Heart right ventricle (tissue), 16 donors: Measurements from ENCODE around the gene CHD2. TPM values are rescaled to one million over a fixed set of nuclear protein-coding genes. Genes with fewer than 3 reads are reported as not detected.
"Not testable (repeated sequence)": the region's sequence is repeated elsewhere in the genome, so short reads cannot be mapped to it uniquely, and the experiment has no call there.

Experiments
- ATAC-seq, 8 donors: fragments of 200-7000 bp; cut with Tn5 transposase; one replicate each; pipeline ENCODE4 v1.9.1; 2020; ENCODE audit warnings: mild to moderate bottlenecking in 8 of 8, moderate library complexity in 8 of 8, moderate number of reproducible peaks in 1 of 8
- DNase-seq, 2 donors: peaks; one replicate each; pipeline ENCODE4 v3.0.0-alpha.2; 2020
- H3K27ac ChIP-seq, 10 donors: fragments of 200-600 bp; sonication (generic) in 2 of 10; one replicate each; pipeline versions ENCODE4 v1.5.0 to v1.8.0; 2020 to 2022; ENCODE audit warnings: mild to moderate bottlenecking in 3 of 10
- H3K27me3 ChIP-seq, 7 donors: fragments of 200-600 bp; one replicate each; pipeline ENCODE4 v1.8.0; 2021 to 2022; ENCODE audit warnings: mild to moderate bottlenecking in 2 of 7
- H3K36me3 ChIP-seq, 9 donors: fragments of 200-600 bp; sonication (generic) in 1 of 9; one replicate each; pipeline versions ENCODE4 v1.5.0 to v1.8.0; 2020 to 2022; ENCODE audit warnings: mild to moderate bottlenecking in 2 of 9
- H3K4me1 ChIP-seq, 9 donors: fragments of 200-600 bp; sonication (generic) in 1 of 9; one replicate each; pipeline versions ENCODE4 v1.5.0 to v1.8.0; 2020 to 2022; ENCODE audit warnings: mild to moderate bottlenecking in 4 of 9
- H3K4me3 ChIP-seq, 10 donors: fragments of 200-600 bp; sonication (generic) in 2 of 10; one replicate each; pipeline versions ENCODE4 v1.5.0 to v1.8.0; 2020 to 2022; ENCODE audit warnings: mild to moderate bottlenecking in 7 of 10, moderate library complexity in 2 of 10
- H3K9me3 ChIP-seq, 11 donors: fragments of 200-600 bp in 10 of 11; sonication (generic) in 2 of 11; one replicate each; pipeline versions ENCODE4 v1.5.0 to v1.8.0; 2013 to 2022; ENCODE audit warnings: mild to moderate bottlenecking in 2 of 11, control low read depth in 1 of 11, moderate library complexity in 1 of 11
- WGBS, 2 donors: extraction: QIAGEN DNeasy Blood & Tissue Kit; methylation state at CpG; one replicate each; pipeline ENCODE4 v1.1.7; 2013; ENCODE audit warnings: inconsistent platforms in 1 of 2; 5-methylcytosine and 5-hydroxymethylcytosine counted together
- intact Hi-C, 10 donors: fragments of 100-400 bp; cut with DNase I; formaldehyde crosslinking; loops; one replicate each; pipeline versions ENCODE4 v1.11.1 to v1.14.2; 2022
- polyA plus RNA-seq, 2 donors: library from polyadenylated mRNA; stranded (reverse); fragments of 200-250 nt; gene quantifications; one replicate each; pipeline ENCODE4 v1.2.3, GENCODE V29; 2013
- total RNA-seq, 10 donors: library from RNA; stranded (reverse); fragmentation: NEBNext Ultra II Directional in 3 of 10; extraction: Animal tissue kit (Norgen Biotek cat#: 25700) in 3 of 10; gene quantifications; one replicate each; pipeline versions ENCODE4 v1.2.1 to v1.2.4, GENCODE V29; 2021 to 2023
- TF ChIP-seq, protein P1 (sequence below), 9 donors: fragments of 200-600 bp; sonication (generic) in 2 of 9; IDR thresholded peaks; one replicate each; pipeline versions ENCODE4 v1.5.0 to v1.8.0; 2021 to 2022; ENCODE audit warnings: antibody characterized with exemption in 9 of 9, mild to moderate bottlenecking in 5 of 9, moderate library complexity in 1 of 9
- donor health status: Arrhythmogenic right ventricular cardiomyopathy.
- donor health status: ischemic (EF 13 %, LVEDD 7.1; RV severe dilation, severe dysfunction).
- donor health status: healthy with polysubstance abuse.
- donor health status: DM: no; HTN: yes; CAD: no.
- donor health status: DM: no; HTN: no; CAD: no.
- donor health status: ischemic (EF 25% LVEDD 6.9; RV normal size, moderate dysfunction).
- donor health status: ischemic (EF 25% LVEDD 5.7; RV mildly dilated, moderate dysfunction).
- donor health status: healthy.
- donor health status: DM: yes; HTN: yes; CAD: no.
- donor health status: Ischemic cardiomyopathy.
- donor health status: ischemic (EF 35%, LVEDD 5.7; RV mildly dilated, moderate dysfunction).
- donor health status: nonischemic (EF 11% LVEDD 7.7; RV severe dilation, severe dysfunction).
- donor health status: DM: yes; HTN: yes; CAD: no.
- donor health status: PGD.
- donor health status: ischemic (EF 29% LVEDD 5.4; RV normal size, mild dysfunction).
- donor health status: nonischemic (EF 23%, LVEDD 6.1; RV moderate dilation, normal function).

The CHD2 gene
- total and polyA plus RNA-seq, 12 donors: 12.2 to 74.0 (median 54.6) TPM

DNA sequence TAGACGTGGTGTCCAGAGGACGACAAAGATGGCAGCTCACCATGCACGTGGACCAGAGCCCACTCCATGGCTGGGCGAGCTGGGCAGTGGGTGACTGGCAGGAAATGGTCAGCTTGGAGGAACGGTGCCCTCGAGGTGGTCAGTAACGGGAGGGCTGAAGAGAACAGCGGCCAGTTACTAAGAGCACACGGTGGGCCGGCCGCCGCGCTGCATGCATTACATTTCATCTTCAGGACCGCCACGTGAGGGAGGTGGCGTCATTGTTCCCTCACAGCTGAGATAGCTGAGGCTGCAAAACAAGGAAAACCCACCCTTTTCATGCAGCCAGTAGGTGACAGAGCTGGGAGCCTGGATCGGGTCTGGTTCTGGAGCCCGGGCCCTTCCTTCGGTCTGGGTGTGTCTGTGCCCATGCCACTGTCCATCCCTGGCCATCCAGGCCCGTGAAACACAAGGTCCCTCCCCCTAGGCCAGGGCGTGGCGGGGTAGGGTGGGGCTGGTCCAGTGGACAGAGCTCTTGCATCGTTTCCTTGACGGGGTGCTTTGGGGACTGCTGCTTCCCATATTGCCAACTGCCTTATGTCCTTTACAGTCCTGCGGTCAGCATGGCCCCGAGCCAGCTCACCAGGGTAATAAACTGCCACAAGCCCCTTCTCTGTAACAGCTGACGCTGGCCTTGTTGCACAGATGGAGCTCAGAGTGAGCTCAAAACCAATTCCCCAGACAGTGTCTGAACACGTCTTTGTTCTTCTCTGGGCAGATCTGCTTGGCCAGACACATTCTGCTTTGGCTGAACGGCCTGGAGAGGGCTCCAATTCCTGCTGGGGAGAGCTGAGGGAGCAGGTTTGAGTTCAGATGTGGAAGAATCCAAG is 137.1 kb downstream of the CHD2 start:
- Histone ChIP-seq H3K36me3 (no peaks in the 10 kb centered on the region), H3K4me3 (no peak overlapping the region), H3K4me1 (peaks cover 0 to 35% (median 5%) of the 10 kb centered on the region in 9 donors), H3K9me3 (no peaks in the 10 kb centered on the region), H3K27me3 (no peaks in the 10 kb centered on the region), H3K27ac (peak overlapping the region in 6 of 10 donors; percentile 25 to 64 (median 44))
- ATAC-seq (peak; percentile 63 to 85 (median 79)), DNase-seq (peak; percentile 67 to 71)
- TF ChIP-seq, protein P1, sequence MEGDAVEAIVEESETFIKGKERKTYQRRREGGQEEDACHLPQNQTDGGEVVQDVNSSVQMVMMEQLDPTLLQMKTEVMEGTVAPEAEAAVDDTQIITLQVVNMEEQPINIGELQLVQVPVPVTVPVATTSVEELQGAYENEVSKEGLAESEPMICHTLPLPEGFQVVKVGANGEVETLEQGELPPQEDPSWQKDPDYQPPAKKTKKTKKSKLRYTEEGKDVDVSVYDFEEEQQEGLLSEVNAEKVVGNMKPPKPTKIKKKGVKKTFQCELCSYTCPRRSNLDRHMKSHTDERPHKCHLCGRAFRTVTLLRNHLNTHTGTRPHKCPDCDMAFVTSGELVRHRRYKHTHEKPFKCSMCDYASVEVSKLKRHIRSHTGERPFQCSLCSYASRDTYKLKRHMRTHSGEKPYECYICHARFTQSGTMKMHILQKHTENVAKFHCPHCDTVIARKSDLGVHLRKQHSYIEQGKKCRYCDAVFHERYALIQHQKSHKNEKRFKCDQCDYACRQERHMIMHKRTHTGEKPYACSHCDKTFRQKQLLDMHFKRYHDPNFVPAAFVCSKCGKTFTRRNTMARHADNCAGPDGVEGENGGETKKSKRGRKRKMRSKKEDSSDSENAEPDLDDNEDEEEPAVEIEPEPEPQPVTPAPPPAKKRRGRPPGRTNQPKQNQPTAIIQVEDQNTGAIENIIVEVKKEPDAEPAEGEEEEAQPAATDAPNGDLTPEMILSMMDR (IDR thresholded peaks at IDR 0.05): peak in 6 of 9 donors; percentile 6 to 50 (median 33)
- intact Hi-C loops: loop anchor here in 7 of 10 donors (5.0 to 10.0 kb wide), 4 partner anchors 938 to 1288 kb away; no protein-coding TSS in a partner anchor
- WGBS, 2 donors: 76 to 78% methylated on average over 29 of the region's 29 CpGs

DNA sequence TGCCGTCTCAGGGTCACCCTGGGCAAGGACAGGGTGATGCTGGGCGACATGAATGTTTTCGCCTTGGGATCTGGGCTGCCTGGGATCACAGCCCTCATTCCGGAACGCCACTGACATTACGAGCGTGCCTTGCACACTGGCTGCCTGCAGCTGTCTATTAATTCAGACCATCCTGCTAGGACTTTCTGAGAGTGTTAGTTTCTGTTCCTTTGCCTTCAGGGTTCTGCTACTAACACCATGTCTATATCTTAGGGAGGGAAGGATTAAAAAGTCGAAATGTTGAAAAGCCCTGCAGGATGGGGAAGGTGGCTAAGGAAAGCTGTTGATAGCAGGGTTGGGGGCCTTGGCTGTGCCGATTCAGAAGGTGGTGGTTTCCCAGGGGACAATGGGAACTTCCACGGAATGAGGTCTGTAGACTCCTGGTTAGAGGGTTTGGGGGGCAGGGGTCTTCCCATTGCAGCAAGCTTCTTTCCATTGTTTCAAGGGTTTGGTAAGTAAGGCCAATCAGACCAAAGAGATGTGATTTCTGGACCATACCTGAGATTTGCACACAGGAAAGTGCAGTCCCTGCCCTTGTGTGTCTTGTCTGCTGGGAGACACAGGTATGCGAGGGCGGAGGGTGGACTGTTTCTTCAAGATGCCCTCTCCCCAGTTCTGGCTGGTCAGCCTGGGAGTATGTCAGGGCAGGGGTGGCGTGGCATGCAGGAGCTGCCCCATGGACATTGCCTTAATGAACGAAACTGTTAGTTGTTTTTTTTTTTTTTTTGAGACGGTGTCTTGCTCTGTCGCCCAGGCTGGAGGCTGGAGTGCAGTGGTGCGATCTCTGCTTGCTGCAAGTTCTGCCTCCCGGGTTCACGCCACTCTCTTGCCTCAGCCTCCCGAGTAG is 137.9 kb downstream of the CHD2 start:
- no peak overlapping the region for H3K4me3 ChIP-seq
- intact Hi-C loops: loop anchor here in 7 of 10 donors (5.0 to 10.0 kb wide), 4 partner anchors 937 to 1287 kb away; no protein-coding TSS in a partner anchor
- ATAC-seq (peak in 3 of 8 donors; percentile 22 to 39 (median 27)), DNase-seq (no peak)
- no peaks in the 10 kb centered on the region for H3K27me3 ChIP-seq
- no peaks in the 10 kb centered on the region for H3K36me3 ChIP-seq
- peak overlapping the region in 7 of 10 donors; percentile 20 to 64 (median 33) for H3K27ac ChIP-seq
- 74 to 82% methylated on average over 20 of the region's 20 CpGs for WGBS, 2 donors
- H3K4me1 ChIP-seq: peaks cover 0 to 35% (median 5%) of the 10 kb centered on the region in 9 donors
- TF ChIP-seq, protein P1 (IDR thresholded peaks at IDR 0.05): no peak
- no peaks in the 10 kb centered on the region for H3K9me3 ChIP-seq

DNA sequence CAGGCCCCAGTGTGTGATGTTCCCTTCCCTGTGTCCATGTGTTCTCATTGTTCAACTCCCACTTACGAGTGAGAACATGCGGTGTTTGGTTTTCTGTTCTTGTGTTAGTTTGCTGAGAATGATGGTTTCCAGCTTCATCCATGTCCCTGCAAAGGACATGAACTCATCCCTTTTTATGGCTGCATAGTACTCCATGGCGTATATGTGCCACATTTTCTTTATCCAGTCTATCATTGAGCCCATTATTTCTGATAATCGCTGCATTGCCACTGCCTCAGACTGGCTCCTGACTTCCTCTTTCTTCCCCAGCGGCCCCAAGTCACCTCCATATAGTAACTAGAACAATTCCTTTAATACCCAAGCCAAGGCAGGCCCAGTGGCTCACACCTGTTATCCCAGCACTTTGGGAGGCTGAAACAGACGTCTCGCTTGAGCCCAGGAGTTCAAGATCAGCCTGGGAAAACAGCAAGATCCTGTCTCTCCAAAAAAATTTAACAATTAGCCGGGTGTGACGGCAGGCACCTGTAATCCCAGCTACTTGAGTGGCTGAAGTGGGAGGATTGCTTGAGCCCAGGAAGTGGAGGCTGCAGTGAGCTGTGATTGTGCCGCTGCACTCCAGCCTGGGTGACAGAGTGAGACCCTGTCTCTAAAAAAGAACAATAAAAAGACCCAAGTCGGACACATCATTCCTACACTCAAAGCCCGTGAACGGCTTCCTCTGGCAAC is 139.6 kb downstream of the CHD2 start:
- ATAC-seq, H3K27ac ChIP-seq, H3K9me3 ChIP-seq, DNase-seq, H3K4me3 ChIP-seq, H3K27me3 ChIP-seq: not testable (repeated sequence)
- Histone ChIP-seq H3K4me1 (peaks cover 0 to 35% (median 5%) of the 10 kb centered on the region in 9 donors), H3K36me3 (peaks cover 0 to 16% (median 1%) of the 10 kb centered on the region in 9 donors)
- intact Hi-C loops: loop anchor here in 7 of 10 donors (5.0 to 10.0 kb wide), 4 partner anchors 935 to 1285 kb away; no protein-coding TSS in a partner anchor
- 93 to 95% methylated on average over 13 of the region's 13 CpGs for WGBS, 2 donors

- ATAC-seq (no peak), DNase-seq (no peak)
- H3K27me3 ChIP-seq: no peaks in the 10 kb centered on the region
- TF ChIP-seq, protein P1 (IDR thresholded peaks at IDR 0.05): no peak
- intact Hi-C loops: no loop called here
- H3K9me3 ChIP-seq: peaks cover 0 to 1% (median 0%) of the 10 kb centered on the region in 11 donors
- H3K4me1 ChIP-seq: peaks cover 0 to 35% (median 5%) of the 10 kb centered on the region in 9 donors
- no peak overlapping the region for H3K27ac ChIP-seq
- no peak overlapping the region for H3K4me3 ChIP-seq
- H3K36me3 ChIP-seq: peaks cover 0 to 24% (median 7%) of the 10 kb centered on the region in 9 donors
- WGBS, 2 donors: 90 to 92% methylated on average over 20 of the region's 20 CpGs
Measured at GRCh38 chr15:93040288-93041158, 140.4 kb downstream of the CHD2 start.
